IMR-90 (cell line): ENCODE measurements around the gene KCNK3. TPM values are rescaled to one million over a fixed set of nuclear protein-coding genes. Genes with fewer than 3 reads are reported as not detected.

Source experiments
- ATAC-seq: fragments of 200-7000 bp; cut with Tn5 transposase; 2 replicates; pipeline ENCODE4 v1.9.1; 2020; ENCODE audit warnings: low read depth, mild to moderate bottlenecking, moderate library complexity
- BruUV-seq: library from RNA; stranded (reverse); fragments of 400-500 nt; replicated peaks from 2 replicates; lab custom pipeline; 2021; lab: Mats Ljungman, UMichigan
- CTCF ChIA-PET: fragments of 300-600 bp; formaldehyde crosslinking; extraction: SDS; loops from one replicate; lab custom pipeline; 2021; ENCODE audit warnings: antibody characterized with exemption; lab: Yijun Ruan, JAX
- POLR2A ChIA-PET: fragments of 300-600 bp; sonication (Branson Sonifier 250); formaldehyde crosslinking; loops from one replicate; lab custom pipeline; 2022; ENCODE audit warnings: antibody characterized with exemption; ENCODE audit not compliant: unreplicated experiment; lab: Charles Lee
- DNase-seq: peaks from one replicate; pipeline ENCODE4 v3.0.0; 2013
- H2AFZ ChIP-seq: replicated peaks from 2 replicates; pipeline ENCODE3; 2013; ENCODE audit warnings: low read length, mild to moderate bottlenecking; ENCODE audit not compliant: poor library complexity
- H2AK5ac ChIP-seq: 2 replicates; pipeline ENCODE4 v1.6.1; 2013; ENCODE audit warnings: low read depth, low read length, inconsistent platforms
- H2AK9ac ChIP-seq: replicated peaks from 2 replicates; pipeline ENCODE3; 2013; ENCODE audit warnings: mild to moderate bottlenecking, low read depth, low read length, moderate library complexity; ENCODE audit not compliant: poor library complexity
- H2BK120ac ChIP-seq: 2 replicates; pipeline ENCODE4 v1.6.1; 2013; ENCODE audit warnings: low read depth, low read length, inconsistent platforms
- H2BK15ac ChIP-seq: 3 replicates; pipeline ENCODE4 v1.6.1; 2013; ENCODE audit warnings: low read depth, low read length, inconsistent platforms
- H2BK20ac ChIP-seq: 2 replicates; pipeline ENCODE4 v1.6.1; 2013; ENCODE audit warnings: low read depth, mild to moderate bottlenecking, inconsistent platforms, low read length, moderate library complexity
- H2BK5ac ChIP-seq: 2 replicates; pipeline ENCODE4 v1.6.1; 2013; ENCODE audit warnings: mild to moderate bottlenecking, low read depth, low read length, inconsistent platforms; ENCODE audit not compliant: poor library complexity, severe bottlenecking
- H3K14ac ChIP-seq: replicated peaks from 2 replicates; pipeline ENCODE4 v1.6.1; 2013; ENCODE audit warnings: low read depth, low read length, inconsistent platforms
- H3K18ac ChIP-seq: 2 replicates; pipeline ENCODE4 v1.6.1; 2013; ENCODE audit warnings: low read depth, low read length, control low read depth
- H3K23ac ChIP-seq: 2 replicates; pipeline ENCODE4 v1.6.1; 2013; ENCODE audit warnings: low read depth, low read length, inconsistent platforms
- H3K27ac ChIP-seq: 2 replicates; pipeline ENCODE4 v1.5.1; 2013; ENCODE audit warnings: mild to moderate bottlenecking, control low read depth, low read length; ENCODE audit not compliant: insufficient read depth
- H3K27me3 ChIP-seq: 2 replicates; pipeline ENCODE4 v1.6.1; 2013; ENCODE audit warnings: low read length; ENCODE audit not compliant: control insufficient read depth, insufficient read depth
- H3K36me3 ChIP-seq: 2 replicates; pipeline ENCODE4 v1.6.1; 2013; ENCODE audit warnings: low read length, mixed read lengths; ENCODE audit not compliant: control insufficient read depth, insufficient read depth
- H3K4ac ChIP-seq: 2 replicates; pipeline ENCODE4 v1.6.1; 2013; ENCODE audit warnings: low read depth, low read length, inconsistent platforms
- H3K4me1 ChIP-seq: 2 replicates; pipeline ENCODE4 v1.6.1; 2013; ENCODE audit warnings: low read length, mixed read lengths; ENCODE audit not compliant: control insufficient read depth, insufficient read depth
- H3K4me2 ChIP-seq: 2 replicates; pipeline ENCODE4 v1.6.1; 2013; ENCODE audit warnings: low read depth, mild to moderate bottlenecking, control low read depth, low read length, moderate library complexity
- H3K4me3 ChIP-seq: 2 replicates; pipeline ENCODE4 v1.5.1; 2013; ENCODE audit warnings: low read depth, mild to moderate bottlenecking, control low read depth, low read length, moderate library complexity; ENCODE audit not compliant: insufficient read depth
- H3K56ac ChIP-seq: 2 replicates; pipeline ENCODE4 v1.6.1; 2013; ENCODE audit warnings: low read length, inconsistent platforms; ENCODE audit not compliant: insufficient read depth; ENCODE audit errors: extremely low read depth
- H3K79me1 ChIP-seq, 2 experiments: 2 replicates each; pipeline ENCODE4 v1.6.1; 2013; ENCODE audit warnings: low read length in 2 of 2, inconsistent platforms in 1 of 2, low read depth in 1 of 2
- H3K9ac ChIP-seq: 2 replicates; pipeline ENCODE4 v1.6.1; 2013; ENCODE audit warnings: low read depth, low read length, control low read depth
- H3K9me1 ChIP-seq: 2 replicates; pipeline ENCODE4 v1.6.1; 2013; ENCODE audit warnings: low read length, inconsistent platforms; ENCODE audit not compliant: insufficient read depth
- H3K9me3 ChIP-seq: 2 replicates; pipeline ENCODE4 v1.6.1; 2013; ENCODE audit warnings: low read length; ENCODE audit not compliant: control insufficient read depth, insufficient read depth
- H4K20me1 ChIP-seq: 2 replicates; pipeline ENCODE4 v1.6.1; 2013; ENCODE audit warnings: low read length, inconsistent platforms; ENCODE audit not compliant: insufficient read depth
- H4K5ac ChIP-seq: 2 replicates; pipeline ENCODE4 v1.6.1; 2013; ENCODE audit warnings: mild to moderate bottlenecking, low read depth, low read length, control low read depth
- H4K8ac ChIP-seq, 2 experiments: 2 replicates each; pipeline ENCODE4 v1.6.1; 2013; ENCODE audit warnings: low read depth in 2 of 2, low read length in 2 of 2, control low read depth in 1 of 2, inconsistent platforms in 1 of 2
- H4K91ac ChIP-seq: 2 replicates; pipeline ENCODE4 v1.6.1; 2013; ENCODE audit warnings: low read depth, low read length, inconsistent platforms; ENCODE audit not compliant: insufficient read depth
- BHLHE40 ChIP-seq: fragments of 150-350 bp; IDR thresholded peaks from 2 replicates; pipeline ENCODE4 v1.6.1; 2016; ENCODE audit warnings: mild to moderate bottlenecking, low read depth, low read length
- CEBPB ChIP-seq: IDR thresholded peaks from 2 replicates; pipeline ENCODE4 v1.6.1; 2012; ENCODE audit warnings: low read depth, low read length, improper control_type of control experiment
- CHD1 ChIP-seq: IDR thresholded peaks from 2 replicates; pipeline ENCODE4 v1.6.1; 2012; ENCODE audit warnings: low read depth, low read length, improper control_type of control experiment
- CTCF ChIP-seq: conservative IDR thresholded peaks from 2 replicates; pipeline ENCODE4 v1.5.1; 2012; ENCODE audit warnings: mild to moderate bottlenecking, low read depth, low read length, improper control_type of control experiment
- FOS ChIP-seq: fragments of 150-350 bp; IDR thresholded peaks from 2 replicates; pipeline ENCODE4 v1.6.1; 2016; ENCODE audit warnings: low read depth, low read length
- MAFK ChIP-seq: IDR thresholded peaks from 2 replicates; pipeline ENCODE4 v1.6.1; 2012; ENCODE audit warnings: low read depth, low read length, improper control_type of control experiment
- MAZ ChIP-seq: IDR thresholded peaks from 2 replicates; pipeline ENCODE4 v1.6.1; 2012; ENCODE audit warnings: low read depth, mild to moderate bottlenecking, low read length, improper control_type of control experiment, moderate library complexity, borderline replicate concordance
- MXI1 ChIP-seq: IDR thresholded peaks from 2 replicates; pipeline ENCODE4 v1.6.1; 2012; ENCODE audit warnings: low read depth, mild to moderate bottlenecking, low read length, moderate library complexity, borderline replicate concordance
- NFE2L2 ChIP-seq: fragments of 150-350 bp; IDR thresholded peaks from 2 replicates; pipeline ENCODE4 v1.6.1; 2016; ENCODE audit warnings: low read depth, mild to moderate bottlenecking, low read length
- POLR2A ChIP-seq: IDR thresholded peaks from 2 replicates; pipeline ENCODE4 v1.6.1; 2012; ENCODE audit warnings: mild to moderate bottlenecking, low read depth, low read length
- RCOR1 ChIP-seq: IDR thresholded peaks from 2 replicates; pipeline ENCODE4 v1.6.1; 2012; ENCODE audit warnings: mild to moderate bottlenecking, low read length, improper control_type of control experiment; ENCODE audit not compliant: insufficient replicate concordance
- RFX5 ChIP-seq: IDR thresholded peaks from 2 replicates; pipeline ENCODE4 v1.8.0; 2012; ENCODE audit warnings: low read depth, mild to moderate bottlenecking, low read length, moderate library complexity
- SMC3 ChIP-seq: fragments of 150-350 bp; IDR thresholded peaks from 2 replicates; pipeline ENCODE4 v1.6.1; 2016; ENCODE audit warnings: low read depth, mild to moderate bottlenecking, antibody characterized with exemption, low read length, moderate library complexity
- USF2 ChIP-seq: fragments of 150-350 bp; IDR thresholded peaks from 2 replicates; pipeline ENCODE4 v1.6.1; 2017; ENCODE audit warnings: mild to moderate bottlenecking, antibody characterized with exemption, low read length, low read depth
- WGBS, 2 experiments: methylation state at CpG; one replicate each; pipeline versions ENCODE4 v1.1.5 to v1.1.7; 2013; ENCODE audit warnings: missing lambda C conversion rate in 2 of 2; ENCODE audit not compliant: insufficient read length in 1 of 2; ENCODE audit errors: extremely low coverage in 2 of 2; 5-methylcytosine and 5-hydroxymethylcytosine counted together
- dilution Hi-C: fragments of 300-500 bp; cut with HindIII; formaldehyde crosslinking; loops from one replicate; pipeline ENCODE4 v1.14.3; 2018; ENCODE audit warnings: low sequenced_read_pairs; ENCODE audit not compliant: unreplicated experiment
- in situ Hi-C: fragments of 300-500 bp; cut with MboI; formaldehyde crosslinking; loops from 3 replicates; pipeline ENCODE4 v1.14.3; 2019; ENCODE audit warnings: low sequenced_read_pairs, inconsistent platforms, mixed read lengths
- intact Hi-C: fragments of 100-400 bp; cut with micrococcal nuclease; formaldehyde crosslinking; loops from 2 replicates; pipeline ENCODE4 v1.10.0; 2022
- polyA plus RNA-seq, 3 experiments: library from polyadenylated mRNA; depleted of rRNA; stranded (reverse); fragments of >200 nt; gene quantifications; 2 replicates each; pipeline ENCODE4 v1.2.3, GENCODE V29; 2012; ENCODE audit warnings: low replicate concordance in 1 of 3
- total RNA-seq: library from RNA; depleted of rRNA; stranded (reverse); fragments of >200 nt; gene quantifications from 2 replicates; pipeline ENCODE4 v1.2.3, GENCODE V29; 2012
- TF ChIP-seq, protein P1 (sequence below): fragments of 150-350 bp; IDR thresholded peaks from 2 replicates; pipeline ENCODE4 v1.6.1; 2016; ENCODE audit warnings: low read depth, mild to moderate bottlenecking, low read length, moderate library complexity, borderline replicate concordance

KCNK3 gene
- total and polyA plus RNA-seq, 2 of the 4 experiments (the other 2 are of a cell fraction), result under 0.01 to 0.03 TPM

- no peak overlapping the region for H3K4me2 ChIP-seq
- no peak overlapping the region for H3K18ac ChIP-seq
- H2BK5ac ChIP-seq, result no peak overlapping the region
- H3K14ac ChIP-seq, result no peak overlapping the region
- no peak overlapping the region for H4K8ac ChIP-seq
- no peak overlapping the region for H4K91ac ChIP-seq
- H3K4me1 ChIP-seq, result no peaks in the 10 kb centered on the region
- intact Hi-C loops, result no loop called here
- ChIA-PET CTCF (no interaction called here), POLR2A (no interaction called here)
- BruUV-seq, result no TSS peak
- no peaks in the 10 kb centered on the region for H3K9me1 ChIP-seq
- ATAC-seq, result no peak
- no peaks in the 10 kb centered on the region for H3K36me3 ChIP-seq
- no peaks in the 10 kb centered on the region for H3K9me3 ChIP-seq
- H3K27me3 ChIP-seq, result peaks cover 54% of the 10 kb centered on the region
- H3K23ac ChIP-seq, result no peak overlapping the region
- 83% methylated on average over 1 of the region's 5 CpGs; no CpG with 5 or more reads in 1 of the 2 experiments for WGBS, 2 experiments
- H3K4me3 ChIP-seq, result no peak overlapping the region
- H4K20me1 ChIP-seq, result no peaks in the 10 kb centered on the region
- H2BK20ac ChIP-seq, result no peak overlapping the region
- H3K9ac ChIP-seq, result no peak overlapping the region
- H2AK5ac ChIP-seq, result no peak overlapping the region
- no peaks in the 10 kb centered on the region for H3K79me1 ChIP-seq
- no peak overlapping the region for H2BK120ac ChIP-seq
- DNase-seq, result no peak
- H2AFZ ChIP-seq, result no peak overlapping the region
- H4K5ac ChIP-seq, result no peak overlapping the region
- H2AK9ac ChIP-seq, result no peak overlapping the region
- H3K56ac ChIP-seq, result no peak overlapping the region
- dilution Hi-C loops, result no loop called here
- in situ Hi-C loops, result no loop called here
- no peak overlapping the region for H3K4ac ChIP-seq
- no peak overlapping the region for H2BK15ac ChIP-seq
- TF ChIP-seq RFX5, result no peak
- TF ChIP-seq POLR2A, result no peak
- TF ChIP-seq FOS, result no peak
- no peak for TF ChIP-seq MAFK
- no peak for TF ChIP-seq SMC3
- TF ChIP-seq CHD1, result no peak
- TF ChIP-seq CTCF, result no peak
- TF ChIP-seq NFE2L2, result no peak
- no peak for TF ChIP-seq RCOR1
- TF ChIP-seq MXI1, result no peak
- TF ChIP-seq CEBPB, result no peak
- no peak for TF ChIP-seq BHLHE40
- TF ChIP-seq USF2, result no peak
- TF ChIP-seq MAZ, result no peak
- TF ChIP-seq, protein P1, sequence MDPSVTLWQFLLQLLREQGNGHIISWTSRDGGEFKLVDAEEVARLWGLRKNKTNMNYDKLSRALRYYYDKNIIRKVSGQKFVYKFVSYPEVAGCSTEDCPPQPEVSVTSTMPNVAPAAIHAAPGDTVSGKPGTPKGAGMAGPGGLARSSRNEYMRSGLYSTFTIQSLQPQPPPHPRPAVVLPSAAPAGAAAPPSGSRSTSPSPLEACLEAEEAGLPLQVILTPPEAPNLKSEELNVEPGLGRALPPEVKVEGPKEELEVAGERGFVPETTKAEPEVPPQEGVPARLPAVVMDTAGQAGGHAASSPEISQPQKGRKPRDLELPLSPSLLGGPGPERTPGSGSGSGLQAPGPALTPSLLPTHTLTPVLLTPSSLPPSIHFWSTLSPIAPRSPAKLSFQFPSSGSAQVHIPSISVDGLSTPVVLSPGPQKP, result no peak
- no peak overlapping the region for H3K27ac ChIP-seq
These were observed 21.5 kb upstream of the KCNK3 start for GRCh38 chr2:26670931-26671460.
